Measurements from ENCODE around the gene PIK3AP1. TPM values are rescaled to one million over a fixed set of nuclear protein-coding genes. Genes with fewer than 3 reads are reported as not detected.

Gene PIK3AP1
- total and polyA plus RNA-seq, 2 of the 13 experiments (the other 11 are each of a cell fraction or from before 2014, with no cell fraction given) = 3.6 to 13.8 TPM

DNA sequence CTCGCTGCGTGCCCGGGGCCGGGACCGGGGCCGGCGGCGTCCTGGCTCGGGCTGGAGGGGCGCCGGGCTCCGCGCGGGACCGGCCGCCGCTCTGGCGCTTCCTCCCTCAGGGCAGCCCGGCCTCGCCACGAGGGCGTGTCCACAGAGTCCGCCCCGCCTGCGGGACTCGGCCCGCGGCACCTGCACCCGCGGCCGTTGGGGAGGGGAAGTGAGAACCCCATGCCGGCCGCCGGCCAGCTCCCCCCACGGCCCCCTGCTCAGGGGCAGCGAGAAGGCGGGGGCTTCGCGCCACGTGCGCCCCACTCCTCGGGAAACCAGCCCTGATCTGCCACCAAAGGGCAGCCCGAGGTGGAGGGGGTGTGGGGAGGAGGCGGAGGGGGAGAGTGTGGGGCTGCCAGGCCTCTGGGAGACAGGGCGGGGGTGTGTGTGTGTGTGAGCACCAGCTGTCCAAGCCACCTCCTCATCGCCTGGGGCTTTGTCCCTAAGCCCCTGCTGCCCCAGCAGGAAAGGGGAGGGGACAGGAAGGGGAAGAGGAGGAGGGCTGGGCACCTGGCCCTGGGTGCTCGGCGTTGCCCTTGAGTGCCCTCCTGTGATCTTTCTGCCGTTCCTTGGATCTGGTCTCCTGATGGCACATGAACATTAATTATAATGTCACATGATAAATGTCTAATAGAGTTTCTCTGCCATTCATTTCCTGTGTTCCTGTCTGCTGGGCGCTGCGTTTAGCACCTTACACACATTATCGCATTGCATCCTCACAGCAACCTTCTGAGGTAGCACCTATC is at the start of gene PIK3AP1 (continued):
- TF ChIP-seq ZNF639 (CRISPR knock-in tag; conservative IDR thresholded peaks at IDR 0.05) (no peak), E2F5 (CRISPR knock-in tag; conservative IDR thresholded peaks at IDR 0.05) (no peak), TOPORS (CRISPR knock-in tag; IDR thresholded peaks at IDR 0.05) (no peak), TAF15 (IDR thresholded peaks at IDR 0.05; ENCODE audit: low read depth, low read length, poor library complexity, severe bottlenecking) (no peak), ZNF431 (CRISPR knock-in tag; IDR thresholded peaks at IDR 0.05; ENCODE audit: borderline replicate concordance, low read depth) (no peak), ZNF850 (CRISPR knock-in tag; conservative IDR thresholded peaks at IDR 0.05) (no peak), MAFK (conservative IDR thresholded peaks at IDR 0.05 in 1 of 2, IDR thresholded peaks at IDR 0.05 in 1 of 2; ENCODE audit: low read length in 2 of 2) (no peak), TAF1 (CRISPR knock-in tag; IDR thresholded peaks at IDR 0.05) (no peak), ARHGAP35 (CRISPR knock-in tag; IDR thresholded peaks at IDR 0.05; ENCODE audit: borderline replicate concordance) (no peak), ZSCAN25 (CRISPR knock-in tag; IDR thresholded peaks at IDR 0.05) (no peak), ZNF766 (CRISPR knock-in tag; IDR thresholded peaks at IDR 0.05; ENCODE audit: borderline replicate concordance) (no peak), ZNF775 (CRISPR knock-in tag; IDR thresholded peaks at IDR 0.05; ENCODE audit: borderline replicate concordance) (no peak), AHR (CRISPR knock-in tag; IDR thresholded peaks at IDR 0.05) (no peak), NFIC (IDR thresholded peaks at IDR 0.05; ENCODE audit: low read length) (no peak), CBX1 (IDR thresholded peaks at IDR 0.05; ENCODE audit: low read depth) (no peak), ZNF777 (CRISPR knock-in tag; IDR thresholded peaks at IDR 0.05) (no peak), FOXJ3 (CRISPR knock-in tag; IDR thresholded peaks at IDR 0.05; ENCODE audit: borderline replicate concordance) (no peak), MATR3 (CRISPR knock-in tag; IDR thresholded peaks at IDR 0.05) (no peak), PRDM10 (CRISPR knock-in tag; IDR thresholded peaks at IDR 0.05; ENCODE audit: low read depth) (no peak), STAT5B (CRISPR knock-in tag; IDR thresholded peaks at IDR 0.05) (no peak)
